NCI-H128 (cell line): ENCODE results near the gene TMPRSS11E.
"Not testable (repeated sequence)": the region's sequence is repeated elsewhere in the genome, so short reads cannot be mapped to it uniquely, and the experiment has no call there.

Experiments used
- DNase-seq: peaks from one replicate; lab custom pipeline; 2025; ENCODE audit not compliant: unreplicated experiment; lab: John Stamatoyannopoulos, UW

Gene TMPRSS11E, protein sequence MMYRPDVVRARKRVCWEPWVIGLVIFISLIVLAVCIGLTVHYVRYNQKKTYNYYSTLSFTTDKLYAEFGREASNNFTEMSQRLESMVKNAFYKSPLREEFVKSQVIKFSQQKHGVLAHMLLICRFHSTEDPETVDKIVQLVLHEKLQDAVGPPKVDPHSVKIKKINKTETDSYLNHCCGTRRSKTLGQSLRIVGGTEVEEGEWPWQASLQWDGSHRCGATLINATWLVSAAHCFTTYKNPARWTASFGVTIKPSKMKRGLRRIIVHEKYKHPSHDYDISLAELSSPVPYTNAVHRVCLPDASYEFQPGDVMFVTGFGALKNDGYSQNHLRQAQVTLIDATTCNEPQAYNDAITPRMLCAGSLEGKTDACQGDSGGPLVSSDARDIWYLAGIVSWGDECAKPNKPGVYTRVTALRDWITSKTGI

DNA sequence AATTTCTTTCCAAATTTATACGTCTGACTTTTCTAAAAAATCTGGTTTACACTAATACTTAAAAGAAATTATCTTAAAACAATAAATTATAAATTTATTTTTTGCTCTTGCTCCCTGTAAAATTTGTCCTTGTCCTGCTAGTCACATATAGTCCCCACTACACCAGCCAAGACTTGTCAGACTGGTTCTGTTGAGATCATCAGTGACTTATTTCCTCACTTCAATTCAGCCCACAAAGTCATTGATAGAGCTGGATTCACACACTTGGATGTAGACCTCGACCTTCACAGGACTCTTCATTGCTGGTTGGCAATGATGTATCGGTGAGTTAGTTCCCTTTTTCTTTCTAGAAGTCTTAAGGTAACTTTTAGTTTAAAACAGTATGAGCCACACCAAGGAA, at the start of gene TMPRSS11E:
TSS of gene TMPRSS11E (plus strand) at position 263 of the 400 bp plus-strand sequence. CDS start at position 313, 50 bp downstream.
- no peak for DNase-seq

DNA sequence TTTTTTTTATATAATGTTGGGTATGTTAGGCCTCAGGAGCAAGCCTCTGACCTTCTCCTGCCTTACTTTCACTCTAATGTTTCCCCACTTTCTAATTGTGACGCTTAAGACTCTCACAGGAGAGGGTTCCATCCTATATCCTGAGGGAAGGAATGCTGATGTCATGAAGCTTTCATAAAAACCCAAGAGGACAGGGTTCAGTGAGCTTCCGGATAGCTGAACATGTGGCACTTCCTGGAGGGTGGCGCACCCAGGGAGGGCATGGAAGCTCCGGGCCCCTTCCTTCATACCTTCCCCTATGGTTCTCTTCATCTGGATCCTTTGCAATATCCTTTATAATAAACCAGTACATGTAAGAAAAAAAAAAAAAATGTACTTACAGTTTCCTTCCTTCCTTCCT, 48.0 kb upstream of the TMPRSS11E start:
- DNase-seq, result no peak

DNA sequence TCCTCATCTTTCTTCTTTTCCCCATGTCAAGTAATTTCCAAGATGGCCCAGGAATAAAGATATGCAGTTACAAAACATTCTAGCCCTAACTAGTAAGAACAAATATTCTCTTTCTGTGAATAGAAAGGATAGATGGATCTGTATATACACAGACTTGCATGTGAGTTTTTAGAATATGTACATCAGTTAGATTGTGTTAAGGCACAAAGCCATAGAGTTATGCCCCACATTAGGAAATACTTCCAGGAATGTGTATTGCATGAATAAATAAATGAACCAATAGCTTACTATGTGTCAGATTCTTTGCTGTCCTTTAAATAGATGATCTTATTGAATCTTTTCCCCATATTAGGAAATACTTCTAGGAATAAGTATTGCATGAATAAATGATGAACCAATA, 46.0 kb upstream of the TMPRSS11E start:
- DNase-seq, result no peak

DNA sequence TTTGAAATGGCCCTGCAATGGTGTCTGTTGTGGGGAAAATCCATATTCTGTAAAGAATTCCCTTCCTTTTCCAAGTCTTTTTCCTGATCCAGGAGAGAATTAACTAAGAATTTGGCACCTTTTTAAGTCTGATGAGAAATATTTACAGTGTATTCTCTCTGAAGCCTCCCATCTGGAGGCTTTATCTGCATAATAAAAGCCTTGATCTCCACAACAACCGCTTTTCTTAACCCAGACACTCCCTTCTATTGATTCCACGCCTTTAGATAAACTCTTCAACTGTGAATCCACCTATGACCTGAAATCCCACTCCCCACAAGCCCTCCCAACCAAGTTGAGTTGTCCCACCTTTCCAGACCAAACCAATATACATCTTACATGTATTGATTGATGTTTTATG, 43.1 kb upstream of the TMPRSS11E start:
- no peak for DNase-seq

DNA sequence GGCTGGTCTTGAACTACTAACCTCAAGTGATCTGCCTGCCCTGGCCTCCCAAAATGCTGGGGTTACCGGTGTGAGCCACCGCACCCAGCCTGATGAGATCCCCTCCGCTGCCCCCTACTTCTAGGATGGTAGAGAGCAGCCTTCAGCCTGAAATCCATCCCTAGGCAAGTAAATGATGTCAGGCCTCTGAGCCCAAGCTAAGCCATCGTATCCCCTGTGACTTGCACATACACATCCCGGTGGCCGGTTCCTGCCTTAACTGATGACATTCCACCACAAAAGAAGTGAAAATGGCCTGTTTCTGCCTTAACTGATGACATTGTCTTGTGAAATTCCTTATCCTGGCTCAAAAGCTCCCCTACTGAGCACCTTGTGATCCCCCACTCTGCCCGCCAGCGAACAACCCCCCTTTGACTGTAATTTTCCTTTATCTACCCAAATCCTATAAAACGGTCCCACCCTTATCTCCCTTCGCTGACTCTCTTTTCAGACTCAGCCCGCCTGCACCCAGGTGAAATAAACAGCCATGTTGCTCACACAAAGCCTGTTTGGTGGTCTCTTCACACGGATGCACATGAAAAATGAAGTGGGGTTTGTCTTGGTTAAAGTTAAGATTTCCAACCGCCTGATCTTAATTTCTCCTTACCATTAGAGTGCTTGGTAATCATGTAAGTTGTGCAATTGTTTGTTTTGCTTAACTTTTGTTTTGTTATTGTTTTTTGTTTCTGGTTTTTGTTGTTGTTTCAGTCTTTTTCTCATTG, 41.4 kb upstream of the TMPRSS11E start:
- not testable (repeated sequence) for DNase-seq

DNA sequence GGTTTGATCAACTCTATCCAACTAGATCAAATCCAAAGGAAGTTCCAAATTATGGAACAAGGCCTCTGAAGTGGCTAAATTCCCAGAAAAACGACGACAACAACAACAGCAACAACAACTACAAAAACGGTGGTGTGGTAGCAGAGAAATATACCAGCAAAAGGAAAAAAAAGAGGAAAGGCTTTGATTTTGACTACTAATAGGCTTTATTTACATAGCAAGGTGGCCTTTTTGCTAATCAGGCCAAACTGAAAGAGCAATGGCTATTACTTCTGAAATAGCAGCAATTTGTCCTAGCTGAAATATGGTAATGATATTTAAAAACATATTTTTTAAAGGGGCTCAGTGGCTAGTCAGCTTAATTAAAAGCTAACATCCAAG, 40.8 kb upstream of the TMPRSS11E start:
- DNase-seq, result no peak

DNA sequence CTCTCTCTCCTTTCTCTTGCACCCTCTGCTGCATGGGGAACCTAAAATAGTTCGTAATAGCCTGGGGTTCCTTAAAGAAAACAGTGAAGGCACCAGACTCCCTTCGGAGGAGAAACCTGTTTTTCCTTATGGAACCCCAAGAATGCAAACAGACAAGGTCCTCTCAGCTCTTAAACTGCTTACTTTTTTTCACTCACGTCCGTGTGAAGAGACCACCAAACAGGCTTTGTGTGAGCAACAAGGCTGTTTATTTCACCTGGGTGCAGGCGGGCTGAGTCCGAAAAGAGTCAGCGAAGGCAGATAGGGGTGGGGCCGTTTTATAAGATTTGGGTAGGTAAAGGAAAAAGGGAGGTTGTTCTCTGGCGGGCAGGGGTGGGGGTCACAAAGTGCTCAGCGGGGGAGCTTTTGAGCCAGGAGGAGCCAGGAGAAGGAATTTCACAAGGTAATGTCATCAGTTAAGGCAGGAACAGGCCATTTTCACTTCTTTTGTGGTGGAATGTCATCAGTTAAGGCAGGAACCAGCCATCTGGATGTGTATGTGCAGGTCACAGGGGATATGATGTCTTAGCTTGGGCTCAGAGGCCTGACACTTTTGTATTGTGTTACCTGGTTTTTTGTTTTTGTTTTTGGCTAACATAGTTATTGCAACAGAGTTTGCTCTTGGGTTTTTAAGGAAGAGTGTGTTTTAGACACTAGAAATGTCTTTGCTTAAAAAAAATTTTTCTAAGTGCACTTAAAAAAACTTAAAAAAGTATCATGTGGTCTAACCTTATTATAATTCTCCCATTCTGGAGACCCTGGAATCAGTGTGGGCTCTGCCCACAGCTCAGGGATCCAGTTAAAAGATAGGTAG, 40.0 kb upstream of the TMPRSS11E start:
- DNase-seq, result not testable (repeated sequence)

DNA sequence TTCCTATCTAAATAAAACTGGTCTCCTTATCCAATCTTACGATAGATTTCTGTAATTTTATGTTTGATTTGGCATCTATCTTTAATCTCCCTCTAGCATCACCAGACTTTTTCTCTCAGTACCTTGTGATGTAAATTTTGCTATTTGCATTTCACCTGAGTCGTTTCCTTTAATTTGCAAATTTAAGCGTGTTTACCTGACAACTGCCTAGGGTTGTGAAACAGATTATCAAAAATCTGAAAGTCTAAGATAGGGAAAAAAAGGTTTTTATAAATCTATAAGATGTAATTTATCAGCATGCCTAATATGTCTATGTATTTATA, 39.4 kb upstream of the TMPRSS11E start:
- no peak for DNase-seq

DNA sequence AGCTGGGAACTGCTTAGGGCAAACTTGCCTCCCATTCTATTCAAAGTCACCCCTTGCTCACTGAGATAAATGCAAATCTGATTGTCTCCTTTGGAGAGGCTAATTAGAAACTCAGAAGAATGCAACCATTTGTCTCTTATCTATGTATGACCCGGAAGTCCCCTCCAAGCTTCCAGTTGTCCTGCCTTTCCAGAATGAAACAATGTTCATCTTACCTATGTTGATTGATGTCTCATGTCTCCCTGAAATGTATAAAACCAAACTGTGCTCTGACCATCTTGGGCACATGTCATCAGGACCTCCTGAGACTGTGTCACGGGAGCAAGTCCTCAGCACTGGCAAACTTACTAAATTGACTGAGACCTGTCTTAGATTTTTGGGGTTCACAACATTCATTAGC, 37.1 kb upstream of the TMPRSS11E start:
- no peak for DNase-seq

DNA sequence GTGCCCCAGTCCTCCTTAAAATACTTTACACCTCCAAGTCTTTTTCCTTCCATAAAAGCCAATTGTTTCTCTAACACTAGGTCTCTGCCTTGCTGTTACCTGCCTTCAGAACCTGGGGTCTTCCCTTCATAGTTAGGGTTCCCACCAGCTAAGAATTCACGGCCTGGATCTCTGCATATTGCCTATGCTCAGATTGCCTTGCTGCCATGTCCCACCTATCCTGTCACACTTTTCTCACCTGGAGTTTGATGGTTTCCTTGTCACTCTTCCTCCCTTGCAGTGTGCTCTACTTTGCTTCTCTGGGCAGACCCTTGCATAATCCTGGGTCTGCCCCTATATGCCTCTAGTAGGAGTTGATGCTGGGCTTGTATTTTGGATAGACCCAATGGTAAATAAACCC, 36.6 kb upstream of the TMPRSS11E start:
- no peak for DNase-seq

DNA sequence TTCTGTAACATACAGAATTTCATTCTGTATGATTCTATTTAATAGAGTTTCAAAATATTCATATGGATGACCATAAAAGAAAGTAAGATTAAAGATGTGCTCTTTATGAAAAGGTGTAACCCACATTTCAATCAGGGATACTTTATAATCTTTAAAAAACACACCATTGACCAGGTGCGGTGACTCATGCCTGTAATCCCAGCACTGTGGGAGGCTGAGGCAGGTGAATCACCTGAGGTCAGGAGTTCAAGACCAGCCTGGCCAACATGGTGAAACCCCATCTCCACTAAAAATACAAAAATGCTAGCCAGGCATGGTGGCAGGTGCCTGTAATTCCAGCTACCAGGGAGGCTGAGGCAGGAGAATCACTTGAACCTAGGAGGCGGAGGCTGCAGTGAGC, 35.2 kb upstream of the TMPRSS11E start:
- not testable (repeated sequence) for DNase-seq

DNA sequence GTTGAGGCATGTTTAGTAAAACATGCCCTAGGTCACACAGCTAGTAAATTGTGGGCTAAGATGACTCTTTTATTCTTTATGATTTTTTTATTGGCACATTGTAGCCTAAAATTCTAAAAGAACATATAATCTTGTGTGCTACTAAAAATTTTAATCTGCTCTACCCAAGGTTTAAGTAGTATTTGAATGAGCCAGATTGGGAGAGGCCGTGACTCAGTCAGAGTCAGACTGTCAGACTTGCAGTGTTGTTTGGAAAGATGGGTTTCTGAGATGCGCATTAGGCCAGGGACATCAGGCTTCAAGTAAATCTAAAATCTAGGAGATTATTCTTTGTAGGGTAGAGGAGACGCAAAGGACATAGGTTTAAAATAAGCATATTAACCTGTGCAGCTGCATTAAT, 30.7 kb upstream of the TMPRSS11E start:
- DNase-seq, result no peak

DNA sequence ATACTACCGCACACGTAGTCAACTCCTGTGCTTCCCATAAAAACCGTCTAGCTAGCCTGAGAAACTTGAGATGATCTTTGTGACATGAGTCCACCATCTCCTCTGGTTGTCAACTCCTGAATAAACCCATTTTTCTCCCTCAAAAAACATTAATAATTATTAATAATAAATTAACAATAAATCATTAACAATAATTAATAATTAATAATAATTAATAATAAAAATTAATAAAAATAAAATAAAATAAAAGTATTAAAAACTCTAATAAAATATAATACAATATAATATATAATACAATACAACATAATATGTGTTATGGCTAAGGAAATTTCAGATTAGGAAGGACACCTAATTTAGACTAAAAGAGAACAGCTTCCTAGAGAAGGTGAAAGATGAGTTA, 20.7 kb upstream of the TMPRSS11E start:
- no peak for DNase-seq

DNA sequence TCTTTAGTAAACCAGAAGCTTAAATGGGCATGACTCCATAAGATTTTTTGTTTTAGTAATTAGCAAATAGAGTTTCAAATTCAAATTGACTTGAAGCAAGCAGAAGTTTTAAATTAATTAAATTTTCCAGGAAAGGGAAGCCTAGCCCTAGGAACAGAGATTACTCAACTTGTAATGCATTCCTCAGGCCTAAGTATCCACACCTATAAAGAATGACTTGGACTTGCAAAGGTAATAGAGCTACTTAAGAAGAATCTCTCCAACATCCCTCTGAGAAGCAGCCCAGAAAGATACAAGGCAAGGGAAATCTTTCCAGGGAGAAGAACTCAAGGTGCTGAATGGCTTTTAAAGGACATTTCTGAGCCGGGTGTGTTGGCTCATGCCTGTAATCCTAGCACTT, 16.9 kb upstream of the TMPRSS11E start:
- no peak for DNase-seq

DNA sequence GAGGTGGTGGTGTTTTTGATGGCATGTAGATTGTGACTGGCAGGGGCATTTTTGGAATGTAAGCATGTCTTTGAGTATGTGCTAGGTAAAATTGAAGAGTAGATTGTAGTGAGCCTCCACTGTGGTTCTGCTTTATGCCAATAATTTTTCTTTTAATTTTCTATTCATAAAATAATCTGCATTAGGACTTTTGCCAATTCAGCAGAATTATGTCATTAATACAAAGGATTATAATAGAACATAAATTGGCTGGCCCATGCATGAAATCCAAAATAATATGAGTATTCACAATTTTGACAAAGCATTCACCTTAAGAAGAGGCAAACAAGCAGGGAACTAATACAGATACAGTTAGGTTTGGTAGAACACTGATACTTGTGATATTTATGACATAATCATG, 14.9 kb upstream of the TMPRSS11E start:
- no peak for DNase-seq

DNA sequence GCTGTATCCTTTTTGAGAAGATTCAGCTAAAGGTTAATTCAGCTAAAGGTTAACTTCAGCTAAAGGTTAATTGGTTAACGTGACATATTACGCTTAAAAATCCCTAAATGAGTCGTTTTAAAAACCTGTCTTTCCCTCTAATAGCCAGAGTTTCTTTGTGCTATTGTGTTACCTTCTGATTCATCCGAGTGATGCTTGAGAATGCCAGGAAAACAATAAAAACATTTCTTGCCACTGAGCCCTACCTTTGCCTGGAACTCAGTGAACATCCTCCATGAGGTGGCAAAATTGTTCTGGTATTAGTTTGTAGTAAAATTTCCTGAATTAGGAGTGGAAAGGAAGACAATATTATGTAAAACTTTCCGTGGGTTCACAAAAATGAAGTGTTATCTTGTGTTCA, 13.7 kb upstream of the TMPRSS11E start:
- no peak for DNase-seq

DNA sequence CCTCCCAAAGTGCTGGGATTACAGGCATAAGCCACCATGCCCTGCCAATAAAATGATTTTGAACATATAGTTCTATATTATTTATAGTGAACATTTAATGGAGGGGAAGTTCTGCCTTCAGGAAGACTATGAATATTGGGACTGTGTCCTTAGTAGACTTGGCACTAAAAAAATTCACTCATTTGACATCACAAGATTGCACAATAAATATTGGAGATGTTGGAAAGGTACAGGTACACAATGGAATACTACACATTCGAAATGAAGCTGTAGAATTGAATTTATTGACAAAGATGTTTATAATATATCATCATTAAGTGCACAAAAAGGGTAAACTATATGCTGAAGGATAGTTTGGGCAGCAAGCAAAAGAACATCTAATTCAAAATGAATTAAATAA, 13.0 kb upstream of the TMPRSS11E start:
- no peak for DNase-seq

DNA sequence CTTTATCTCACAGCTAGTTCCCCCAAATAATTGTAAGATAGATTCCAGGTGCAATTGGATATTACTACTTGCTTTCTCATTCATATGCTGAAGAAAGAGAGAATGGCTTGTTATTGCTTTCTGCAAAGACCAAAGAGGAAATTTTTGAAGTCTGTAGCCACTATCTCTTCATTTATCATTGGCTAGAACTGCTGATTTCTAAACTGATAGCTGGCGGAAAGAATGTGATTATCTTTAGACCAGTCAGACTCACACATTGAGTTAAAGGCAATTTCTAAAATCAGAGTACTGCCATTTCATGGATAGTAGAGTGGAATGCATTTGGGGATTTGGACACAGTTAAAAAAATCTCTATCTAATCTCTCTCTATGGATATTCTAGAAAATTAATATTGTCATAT, 12.4 kb upstream of the TMPRSS11E start:
- no peak for DNase-seq

DNA sequence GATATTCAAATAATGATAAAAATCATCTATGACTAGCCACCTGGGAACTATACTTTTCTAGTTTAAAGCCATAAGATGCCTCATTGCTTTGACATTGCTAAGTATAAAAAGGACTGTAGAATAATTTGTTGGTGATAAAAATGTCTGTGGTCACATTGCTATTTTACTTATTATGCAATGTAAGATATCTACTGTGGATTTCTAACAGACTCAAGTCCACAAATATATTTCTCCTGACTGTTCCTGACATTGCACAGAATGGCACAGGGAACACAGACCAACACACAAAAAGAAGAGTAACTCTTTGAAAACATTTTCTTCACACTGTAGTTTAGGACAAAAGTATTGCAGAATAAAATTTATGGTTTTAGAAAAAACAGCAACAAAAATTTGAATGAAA, 2.2 kb upstream of the TMPRSS11E start:
- no peak for DNase-seq

DNA sequence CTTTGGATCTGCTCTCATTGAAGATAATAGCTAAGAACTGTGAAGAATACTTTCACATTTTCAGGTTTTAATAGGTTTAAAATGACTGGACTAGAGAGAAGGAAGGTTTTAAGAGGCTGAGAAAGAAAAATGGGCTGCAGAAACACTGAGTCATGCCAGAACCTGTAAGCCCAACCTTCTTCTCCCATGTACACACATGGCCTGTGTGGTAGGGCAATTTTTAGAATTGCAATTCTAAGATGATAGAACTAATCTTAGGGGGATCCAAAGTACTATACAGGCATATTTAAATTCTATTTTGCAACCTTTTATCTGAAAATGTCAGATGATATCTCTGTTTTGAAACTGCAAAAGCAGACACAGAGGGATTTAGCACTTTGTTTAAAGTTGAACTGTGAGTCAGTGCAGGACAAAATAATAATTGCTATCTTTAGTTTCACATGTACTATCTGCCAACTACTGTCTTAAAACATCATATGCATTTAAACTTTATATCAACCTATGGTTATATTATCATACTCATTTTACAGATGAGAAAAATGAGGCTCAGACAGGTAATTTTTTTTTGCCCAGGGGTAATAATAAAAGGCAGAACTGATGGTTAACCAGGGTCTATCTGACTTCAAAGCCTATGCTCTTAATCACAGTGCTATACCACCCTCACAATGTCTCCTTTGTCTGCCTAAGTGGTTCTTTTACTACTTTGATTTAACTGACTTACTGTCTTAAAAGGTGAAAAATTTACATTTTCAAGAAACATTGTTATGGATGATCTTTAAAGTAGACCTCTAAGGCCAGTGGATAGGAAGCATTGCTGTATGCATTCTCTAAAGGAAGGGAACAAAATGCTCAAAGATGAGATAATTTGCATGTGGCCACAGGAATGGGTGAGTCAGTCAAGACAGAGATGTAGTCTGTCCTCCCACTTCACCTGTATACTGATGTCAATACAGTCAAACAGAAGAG, 4.3 kb downstream of the TMPRSS11E start:
- DNase-seq, result no peak

DNA sequence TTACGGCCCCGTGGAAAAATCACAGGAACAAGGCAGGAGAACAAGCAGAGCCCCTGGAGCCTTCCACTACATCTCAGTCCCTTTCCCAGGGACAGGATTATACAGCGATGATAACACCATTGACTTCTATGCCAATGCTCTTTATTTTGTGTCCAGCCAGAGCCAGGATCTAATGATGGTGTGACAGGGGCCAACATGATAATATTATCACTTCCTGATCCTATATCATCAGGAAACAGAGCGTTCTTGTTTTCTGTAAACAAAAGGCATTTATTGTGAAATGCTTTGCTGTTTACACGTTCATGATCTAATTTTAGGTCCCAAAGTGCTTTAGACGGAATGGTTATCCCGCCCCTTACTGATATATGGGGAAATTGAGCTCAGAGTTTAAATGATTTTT, 12.8 kb downstream of the TMPRSS11E start:
- DNase-seq, result no peak
